Colonic mucosa (tissue), 4 donors: ENCODE data around the gene CCND1. TPM values are rescaled to one million over a fixed set of nuclear protein-coding genes. Genes with fewer than 3 reads are reported as not detected.

Experiments
- DNase-seq: peaks from one replicate; pipeline ENCODE4 v3.0.0-alpha.2; 2020
- H3K27ac ChIP-seq: fragments of 200-600 bp; one replicate; pipeline ENCODE4 v1.8.0; 2021
- H3K27me3 ChIP-seq: fragments of 200-600 bp; one replicate; pipeline ENCODE4 v1.8.0; 2021
- H3K36me3 ChIP-seq: fragments of 200-600 bp; one replicate; pipeline ENCODE4 v1.8.0; 2021
- H3K4me1 ChIP-seq: fragments of 200-600 bp; one replicate; pipeline ENCODE4 v1.8.0; 2021; ENCODE audit warnings: mild to moderate bottlenecking
- H3K4me3 ChIP-seq: fragments of 200-600 bp; one replicate; pipeline ENCODE4 v1.8.0; 2021
- H3K9ac ChIP-seq, 2 donors: one replicate each; pipeline ENCODE4 v1.7.0; 2013; ENCODE audit warnings: control low read depth in 2 of 2, low read depth in 2 of 2, low read length in 2 of 2
- H3K9me3 ChIP-seq: fragments of 200-600 bp; one replicate; pipeline ENCODE4 v1.8.0; 2021
- intact Hi-C: fragments of 100-400 bp; cut with DNase I; formaldehyde crosslinking; loops from one replicate; pipeline ENCODE4 v1.14.1; 2022
- total RNA-seq, 2 donors: library from RNA; stranded (reverse); fragmentation: NEBNext Ultra II Directional in 1 of 2; extraction: Animal tissue kit (Norgen Biotek cat#: 25700) in 1 of 2; gene quantifications; one replicate each; pipeline ENCODE4 v1.2.1, GENCODE V29; 2021
- TF ChIP-seq, protein P1 (sequence below): fragments of 200-600 bp; IDR thresholded peaks from one replicate; pipeline ENCODE4 v1.8.0; 2022; ENCODE audit warnings: antibody characterized with exemption, mild to moderate bottlenecking
- donor health status: healthy.
- donor health status: DM: no; HTN: no; CAD: no.
- donor health status: DM: no; HTN: no; CAD: no.

CCND1 gene
- total RNA-seq, 2 donors from 2014 or later: 59.7 to 94.6 TPM

DNA sequence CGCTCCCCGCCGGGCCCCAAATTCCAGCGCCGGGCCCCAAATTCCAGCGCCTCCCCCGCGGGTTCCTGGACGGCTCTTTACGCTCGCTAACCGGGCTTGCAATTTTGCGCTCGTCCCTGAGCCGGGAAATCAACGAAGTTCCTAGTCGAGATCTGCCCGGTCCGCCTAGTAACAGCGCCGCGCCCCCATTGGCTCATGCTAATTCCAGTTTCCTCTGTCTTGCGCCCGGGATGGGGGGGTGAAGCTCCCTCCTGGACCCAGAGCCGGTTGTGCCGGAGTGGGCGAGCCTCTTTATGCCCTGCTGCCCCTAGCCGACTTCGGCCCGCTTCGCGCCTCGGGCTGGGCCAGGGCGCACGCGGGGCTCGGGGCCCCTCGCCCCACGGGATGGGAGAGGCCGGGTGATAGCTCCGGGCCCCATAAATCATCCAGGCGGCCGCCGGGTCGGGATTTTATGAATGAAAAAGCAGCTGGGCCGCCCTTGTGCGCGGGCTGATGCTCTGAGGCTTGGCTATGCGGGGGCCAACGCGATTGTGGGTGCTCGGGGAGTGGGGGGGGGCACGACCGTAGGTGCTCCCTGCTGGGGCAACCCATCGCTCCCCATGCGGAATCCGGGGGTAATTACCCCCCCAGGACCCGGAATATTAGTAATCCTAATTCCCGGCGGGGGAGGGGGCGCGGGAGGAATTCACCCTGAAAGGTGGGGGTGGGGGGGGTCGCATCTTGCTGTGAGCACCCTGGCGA, 1.8 kb upstream of the CCND1 start:
- Histone ChIP-seq H3K9ac (peak overlapping the region; percentile 50 to 71), H3K27ac (peak overlapping the region; percentile 63), H3K9me3 (no peaks in the 10 kb centered on the region), H3K36me3 (no peaks in the 10 kb centered on the region), H3K27me3 (peaks cover 33% of the 10 kb centered on the region), H3K4me3 (peak overlapping the region; percentile 42), H3K4me1 (peaks cover 40% of the 10 kb centered on the region)
- DNase-seq: peak; percentile 96
- TF ChIP-seq, protein P1, sequence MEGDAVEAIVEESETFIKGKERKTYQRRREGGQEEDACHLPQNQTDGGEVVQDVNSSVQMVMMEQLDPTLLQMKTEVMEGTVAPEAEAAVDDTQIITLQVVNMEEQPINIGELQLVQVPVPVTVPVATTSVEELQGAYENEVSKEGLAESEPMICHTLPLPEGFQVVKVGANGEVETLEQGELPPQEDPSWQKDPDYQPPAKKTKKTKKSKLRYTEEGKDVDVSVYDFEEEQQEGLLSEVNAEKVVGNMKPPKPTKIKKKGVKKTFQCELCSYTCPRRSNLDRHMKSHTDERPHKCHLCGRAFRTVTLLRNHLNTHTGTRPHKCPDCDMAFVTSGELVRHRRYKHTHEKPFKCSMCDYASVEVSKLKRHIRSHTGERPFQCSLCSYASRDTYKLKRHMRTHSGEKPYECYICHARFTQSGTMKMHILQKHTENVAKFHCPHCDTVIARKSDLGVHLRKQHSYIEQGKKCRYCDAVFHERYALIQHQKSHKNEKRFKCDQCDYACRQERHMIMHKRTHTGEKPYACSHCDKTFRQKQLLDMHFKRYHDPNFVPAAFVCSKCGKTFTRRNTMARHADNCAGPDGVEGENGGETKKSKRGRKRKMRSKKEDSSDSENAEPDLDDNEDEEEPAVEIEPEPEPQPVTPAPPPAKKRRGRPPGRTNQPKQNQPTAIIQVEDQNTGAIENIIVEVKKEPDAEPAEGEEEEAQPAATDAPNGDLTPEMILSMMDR: no peak
- intact Hi-C loops: no loop called here

DNA sequence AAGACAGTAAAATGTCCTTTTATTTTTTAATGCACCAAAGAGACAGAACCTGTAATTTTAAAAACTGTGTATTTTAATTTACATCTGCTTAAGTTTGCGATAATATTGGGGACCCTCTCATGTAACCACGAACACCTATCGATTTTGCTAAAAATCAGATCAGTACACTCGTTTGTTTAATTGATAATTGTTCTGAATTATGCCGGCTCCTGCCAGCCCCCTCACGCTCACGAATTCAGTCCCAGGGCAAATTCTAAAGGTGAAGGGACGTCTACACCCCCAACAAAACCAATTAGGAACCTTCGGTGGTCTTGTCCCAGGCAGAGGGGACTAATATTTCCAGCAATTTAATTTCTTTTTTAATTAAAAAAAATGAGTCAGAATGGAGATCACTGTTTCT, 1.1 kb upstream of the CCND1 start:
- Histone ChIP-seq H3K9me3 (no peaks in the 10 kb centered on the region), H3K36me3 (no peaks in the 10 kb centered on the region), H3K27me3 (peaks cover 33% of the 10 kb centered on the region), H3K27ac (no peak overlapping the region), H3K9ac (no peak overlapping the region), H3K4me3 (no peak overlapping the region), H3K4me1 (peaks cover 45% of the 10 kb centered on the region)
- TF ChIP-seq, protein P1: no peak
- intact Hi-C loops: loop anchor here (5.0 kb wide), 2 partner anchors 198 to 348 kb away; partner anchors contain the start of gene MYEOV
- DNase-seq: no peak

DNA sequence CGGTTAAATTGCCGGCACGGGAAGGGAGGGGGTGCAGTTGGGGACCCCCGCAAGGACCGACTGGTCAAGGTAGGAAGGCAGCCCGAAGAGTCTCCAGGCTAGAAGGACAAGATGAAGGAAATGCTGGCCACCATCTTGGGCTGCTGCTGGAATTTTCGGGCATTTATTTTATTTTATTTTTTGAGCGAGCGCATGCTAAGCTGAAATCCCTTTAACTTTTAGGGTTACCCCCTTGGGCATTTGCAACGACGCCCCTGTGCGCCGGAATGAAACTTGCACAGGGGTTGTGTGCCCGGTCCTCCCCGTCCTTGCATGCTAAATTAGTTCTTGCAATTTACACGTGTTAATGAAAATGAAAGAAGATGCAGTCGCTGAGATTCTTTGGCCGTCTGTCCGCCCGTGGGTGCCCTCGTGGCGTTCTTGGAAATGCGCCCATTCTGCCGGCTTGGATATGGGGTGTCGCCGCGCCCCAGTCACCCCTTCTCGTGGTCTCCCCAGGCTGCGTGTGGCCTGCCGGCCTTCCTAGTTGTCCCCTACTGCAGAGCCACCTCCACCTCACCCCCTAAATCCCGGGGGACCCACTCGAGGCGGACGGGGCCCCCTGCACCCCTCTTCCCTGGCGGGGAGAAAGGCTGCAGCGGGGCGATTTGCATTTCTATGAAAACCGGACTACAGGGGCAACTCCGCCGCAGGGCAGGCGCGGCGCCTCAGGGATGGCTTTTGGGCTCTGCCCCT, 529 bp upstream of the CCND1 start:
- H3K4me1 ChIP-seq: peaks cover 45% of the 10 kb centered on the region

DNA sequence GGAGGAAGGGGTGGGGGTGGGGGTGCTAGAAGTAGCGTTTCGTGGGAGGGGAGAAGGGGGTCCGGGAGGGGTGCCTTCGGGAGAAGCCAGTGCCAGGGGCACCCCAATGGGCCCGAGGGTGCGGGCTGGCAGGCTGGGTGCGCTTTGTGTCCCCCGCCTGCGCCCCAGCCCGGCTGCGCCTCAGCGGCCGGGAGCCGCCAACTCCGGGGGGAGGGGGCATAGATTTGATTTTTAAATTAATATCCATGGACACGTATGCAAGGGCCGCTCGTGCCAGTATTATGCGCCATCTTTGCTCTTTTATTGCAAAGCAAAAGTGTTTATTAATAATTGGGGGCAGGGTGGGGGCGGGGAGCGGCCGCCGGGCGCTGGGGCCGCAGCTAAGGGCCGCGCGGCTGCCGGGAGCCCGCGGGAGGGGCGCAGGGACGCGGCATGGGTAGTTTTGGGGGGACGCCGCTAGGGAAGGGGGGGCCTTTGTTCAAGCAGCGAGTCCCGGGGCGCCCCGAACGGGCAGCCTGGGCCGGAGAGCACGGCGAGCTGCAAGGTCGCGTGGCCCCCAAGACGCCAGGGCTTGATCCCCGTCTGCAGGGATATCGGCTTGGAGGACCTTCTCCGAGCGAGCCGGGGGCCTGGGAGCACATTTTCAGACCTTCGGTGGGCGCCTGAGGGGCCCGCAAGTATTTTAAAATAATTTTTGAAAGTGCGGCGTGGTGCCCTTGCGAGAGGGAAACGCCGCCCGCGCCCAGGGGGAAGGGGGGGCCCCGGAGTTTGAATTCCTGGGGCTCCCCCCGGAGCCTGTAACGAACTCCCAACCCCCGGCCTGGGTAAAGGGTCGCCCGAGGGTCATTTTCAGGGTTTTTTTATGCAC, 959 bp downstream of the CCND1 start:
- intact Hi-C loops: loop anchor here (2.0 to 5.0 kb wide), 3 partner anchors 200 to 541 kb away; partner anchors contain the start of gene MYEOV
- Histone ChIP-seq H3K27me3 (peaks cover 27% of the 10 kb centered on the region), H3K4me1 (peaks cover 40% of the 10 kb centered on the region)

More for the DNA sequence above, 529 bp upstream of the CCND1 start:
- intact Hi-C loops: loop anchor here (5.0 kb wide), 2 partner anchors 198 to 348 kb away; partner anchors contain the start of gene MYEOV
- Histone ChIP-seq H3K27ac (peak overlapping the region; percentile 73), H3K9ac (peak overlapping the region; percentile 50 to 73), H3K4me3 (peak overlapping the region; percentile 86), H3K36me3 (no peaks in the 10 kb centered on the region), H3K27me3 (peaks cover 33% of the 10 kb centered on the region), H3K9me3 (no peaks in the 10 kb centered on the region)
- TF ChIP-seq, protein P1: no peak
- DNase-seq: peak; percentile 62

More for the DNA sequence above, 959 bp downstream of the CCND1 start:
- H3K9me3 ChIP-seq: no peaks in the 10 kb centered on the region
- DNase-seq: peak; percentile 26
- no peaks in the 10 kb centered on the region for H3K36me3 ChIP-seq
- peak overlapping the region; percentile 86 for H3K4me3 ChIP-seq
- TF ChIP-seq, protein P1: no peak
- H3K27ac ChIP-seq: peak overlapping the region; percentile 73
- peak overlapping the region; percentile 84 to 92 for H3K9ac ChIP-seq
